Mucosa of rectum (tissue), 2 donors: ENCODE data around the gene PPM1L.
"Not testable (repeated sequence)": the region's sequence is repeated elsewhere in the genome, so short reads cannot be mapped to it uniquely, and the experiment has no call there.

Experiments
- H3K27ac ChIP-seq, 2 donors: one replicate each; pipeline ENCODE4 v1.7.0; 2013; ENCODE audit warnings: inconsistent platforms in 2 of 2, low read depth in 2 of 2, low read length in 2 of 2
- H3K27me3 ChIP-seq, 2 donors: one replicate each; pipeline ENCODE4 v1.7.0; 2013; ENCODE audit warnings: low read length in 2 of 2; ENCODE audit not compliant: control insufficient read depth in 2 of 2, insufficient read depth in 2 of 2
- H3K36me3 ChIP-seq, 2 donors: one replicate each; pipeline ENCODE4 v1.7.0; 2013; ENCODE audit warnings: low read length in 2 of 2; ENCODE audit not compliant: control insufficient read depth in 2 of 2, insufficient read depth in 2 of 2
- H3K4me1 ChIP-seq, 2 donors: one replicate each; pipeline ENCODE4 v1.7.0; 2013; ENCODE audit warnings: low read length in 2 of 2, mild to moderate bottlenecking in 1 of 2; ENCODE audit not compliant: control insufficient read depth in 2 of 2, insufficient read depth in 2 of 2
- H3K4me3 ChIP-seq, 2 donors: one replicate each; pipeline ENCODE4 v1.7.0; 2013; ENCODE audit warnings: low read length in 2 of 2
- H3K9ac ChIP-seq, 2 donors: one replicate each; pipeline ENCODE4 v1.7.0; 2013; ENCODE audit warnings: low read length in 2 of 2, low read depth in 1 of 2, mild to moderate bottlenecking in 1 of 2
- H3K9me3 ChIP-seq, 2 donors: one replicate each; pipeline ENCODE4 v1.7.0; 2013; ENCODE audit warnings: low read length in 2 of 2; ENCODE audit not compliant: control insufficient read depth in 2 of 2
- donor health status: healthy.
- donor health status: Normal muscosa, but diverticular disease.

The PPM1L gene

DNA sequence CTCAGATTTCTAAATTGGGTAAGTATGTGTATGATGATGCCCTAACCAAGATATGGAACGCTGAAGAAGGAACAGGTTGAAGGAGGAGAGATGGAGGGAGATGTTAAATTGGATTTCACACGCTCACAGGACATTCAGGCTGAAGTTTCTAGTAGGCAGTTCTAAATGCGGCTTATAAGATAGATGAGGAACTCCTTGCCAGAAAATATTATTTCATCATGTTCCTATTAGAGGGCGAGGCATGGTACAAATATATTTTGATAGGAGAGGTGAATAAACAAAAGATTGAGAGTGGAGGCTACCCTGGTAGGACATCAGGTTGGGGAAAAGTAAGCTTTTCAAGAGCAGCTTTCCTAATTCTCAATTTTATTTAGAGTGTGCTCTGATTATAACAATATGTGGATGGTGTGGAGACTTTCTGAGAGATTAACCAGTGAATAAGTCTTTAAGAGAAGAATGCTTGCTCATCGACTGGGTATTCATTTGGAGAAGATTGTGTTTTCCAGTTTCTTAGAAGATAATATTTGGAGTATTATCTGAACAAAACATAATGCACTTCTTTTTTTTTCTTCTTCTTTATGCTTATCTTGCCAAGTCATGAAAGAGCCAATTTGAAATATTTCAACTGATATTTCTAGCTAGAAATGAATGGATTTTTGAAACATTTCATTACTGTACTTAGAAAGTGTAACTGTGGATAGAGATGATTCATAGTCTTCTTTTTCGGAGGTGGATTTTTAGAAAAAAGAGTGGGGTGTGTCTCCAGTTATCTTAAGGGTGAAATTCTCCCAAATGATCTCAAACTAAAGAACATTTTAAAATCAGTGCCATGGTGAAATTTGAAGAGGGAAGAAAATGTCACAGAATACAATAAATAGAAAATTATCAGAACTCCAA is 260.6 kb downstream of the PPM1L start:
- no peaks in the 10 kb centered on the region for H3K36me3 ChIP-seq

DNA sequence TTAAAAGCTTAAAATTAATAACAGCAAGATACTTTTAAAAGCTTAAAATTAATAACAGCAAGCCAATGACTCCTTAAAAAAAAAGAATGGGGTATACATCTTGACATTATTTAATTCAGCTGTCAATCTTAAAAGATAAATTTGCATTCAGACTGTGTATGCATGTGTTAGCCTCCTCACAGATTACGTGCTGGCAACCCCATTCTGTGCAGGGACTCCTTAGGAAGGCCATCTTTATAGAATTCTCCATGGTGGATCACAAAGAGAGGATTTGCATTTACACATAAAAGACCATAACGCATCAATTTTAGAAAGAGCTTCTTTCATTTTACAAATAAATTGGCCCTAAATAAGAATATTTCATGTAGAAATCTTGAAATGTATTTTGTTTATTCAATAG is 261.9 kb downstream of the PPM1L start:
- Histone ChIP-seq H3K27me3 (no peaks in the 10 kb centered on the region), H3K9ac (no peak overlapping the region), H3K4me3 (no peak overlapping the region), H3K36me3 (no peaks in the 10 kb centered on the region), H3K9me3 (no peaks in the 10 kb centered on the region), H3K4me1 (no peaks in the 10 kb centered on the region), H3K27ac (no peak overlapping the region)

More for the DNA sequence above, 260.6 kb downstream of the PPM1L start:
- Histone ChIP-seq H3K27me3 (no peaks in the 10 kb centered on the region), H3K4me1 (no peaks in the 10 kb centered on the region), H3K27ac (no peak overlapping the region), H3K9me3 (no peaks in the 10 kb centered on the region), H3K4me3 (no peak overlapping the region), H3K9ac (no peak overlapping the region)

DNA sequence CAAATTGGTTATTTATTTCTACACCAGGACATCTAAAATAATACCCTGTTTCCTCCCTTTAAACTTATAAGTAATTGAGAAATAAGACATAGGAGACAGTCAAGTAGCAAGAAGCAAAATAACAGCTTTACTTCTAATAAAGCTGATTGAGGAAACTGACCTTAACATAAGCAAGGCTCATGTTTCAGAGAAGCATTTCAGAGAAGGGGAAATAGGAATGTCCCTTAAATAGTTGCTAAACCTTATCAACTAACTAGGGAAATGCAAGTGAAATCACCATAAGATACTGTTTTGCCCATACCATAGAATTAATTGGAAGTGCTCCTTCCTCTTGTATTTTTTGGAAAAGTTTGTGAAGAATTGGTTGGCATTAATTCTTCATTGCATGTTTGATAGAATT is 264.2 kb downstream of the PPM1L start:
- no peaks in the 10 kb centered on the region for H3K27me3 ChIP-seq
- H3K4me3 ChIP-seq: no peak overlapping the region
- no peaks in the 10 kb centered on the region for H3K9me3 ChIP-seq
- no peak overlapping the region for H3K9ac ChIP-seq
- no peak overlapping the region for H3K27ac ChIP-seq
- no peaks in the 10 kb centered on the region for H3K4me1 ChIP-seq
- H3K36me3 ChIP-seq: no peaks in the 10 kb centered on the region

DNA sequence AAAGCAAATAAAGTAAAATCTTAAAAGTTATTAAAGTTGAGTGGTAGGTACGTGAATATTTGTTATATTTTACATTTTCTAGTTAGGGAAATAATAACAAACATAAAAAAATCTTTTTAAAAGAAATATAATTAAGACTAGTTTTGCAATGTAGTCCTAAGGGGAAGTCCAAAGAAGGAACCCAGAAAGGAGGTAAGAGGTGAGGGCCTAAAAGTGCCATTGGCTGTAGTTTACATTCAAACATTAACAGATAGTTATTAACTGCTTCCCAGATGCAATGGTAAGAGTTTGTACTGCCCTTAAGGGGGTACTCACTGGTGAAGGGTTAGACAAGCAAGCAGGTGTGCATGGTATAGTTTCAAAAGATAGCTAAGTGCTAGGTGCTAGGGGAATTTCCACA is 269.9 kb downstream of the PPM1L start:
- Histone ChIP-seq H3K9ac (no peak overlapping the region), H3K27me3 (no peaks in the 10 kb centered on the region), H3K36me3 (no peaks in the 10 kb centered on the region), H3K4me3 (no peak overlapping the region), H3K9me3 (no peaks in the 10 kb centered on the region), H3K27ac (no peak overlapping the region), H3K4me1 (no peaks in the 10 kb centered on the region)

DNA sequence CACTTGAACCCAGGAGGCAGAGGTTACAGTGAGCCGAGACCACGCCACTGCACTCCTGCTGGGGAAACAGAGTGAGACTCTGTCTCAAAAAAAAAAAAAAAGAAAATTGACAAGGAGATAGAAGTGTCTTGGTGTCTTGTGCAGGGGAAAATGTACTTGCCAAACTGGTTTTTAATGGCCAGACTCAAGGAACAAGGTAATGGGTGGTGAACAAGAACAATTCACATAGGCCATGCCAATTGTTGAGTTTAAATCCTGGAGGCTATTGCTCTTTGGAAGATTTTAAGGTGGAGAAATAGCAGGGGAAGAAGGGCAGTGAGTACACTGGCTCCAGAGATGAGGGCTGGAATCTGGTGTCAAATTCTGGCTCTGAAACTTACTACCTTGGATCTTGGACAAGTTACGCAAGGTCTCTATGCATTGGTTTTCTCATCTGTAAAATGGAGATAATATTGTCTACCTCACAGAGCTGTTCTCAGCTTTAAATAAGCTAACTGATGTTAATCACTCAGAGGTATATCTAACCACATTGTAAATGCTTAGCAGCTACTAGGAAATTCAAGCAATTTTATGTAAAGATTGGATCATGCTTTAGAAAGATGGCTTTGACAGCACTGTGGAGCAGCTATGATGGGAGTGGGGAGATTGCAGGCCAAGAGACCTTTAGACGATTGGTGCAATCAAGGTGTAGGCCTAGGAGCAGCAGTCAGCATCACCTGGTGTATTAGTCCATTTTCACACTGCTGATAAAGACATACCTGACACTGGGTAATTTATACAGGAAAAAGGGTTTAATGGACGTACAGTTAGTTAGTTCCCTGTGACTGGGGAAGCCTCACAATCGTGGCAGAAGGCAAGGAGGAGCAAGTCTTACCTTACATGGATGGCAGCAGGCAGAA is 270.8 kb downstream of the PPM1L start:
- no peak overlapping the region for H3K27ac ChIP-seq
- no peaks in the 10 kb centered on the region for H3K9me3 ChIP-seq
- no peak overlapping the region for H3K4me3 ChIP-seq
- H3K9ac ChIP-seq: no peak overlapping the region
- no peaks in the 10 kb centered on the region for H3K4me1 ChIP-seq
- no peaks in the 10 kb centered on the region for H3K36me3 ChIP-seq
- H3K27me3 ChIP-seq: no peaks in the 10 kb centered on the region

- Histone ChIP-seq H3K9me3 (no peaks in the 10 kb centered on the region), H3K4me1 (no peaks in the 10 kb centered on the region), H3K27ac (no peak overlapping the region), H3K9ac (no peak overlapping the region), H3K4me3 (no peak overlapping the region), H3K27me3 (no peaks in the 10 kb centered on the region), H3K36me3 (no peaks in the 10 kb centered on the region)
These were observed 272.6 kb downstream of the PPM1L start for GRCh38 chr3:161028555-161029153.

- Histone ChIP-seq H3K9ac (no peak overlapping the region), H3K27ac (no peak overlapping the region), H3K4me3 (no peak overlapping the region), H3K27me3 (no peaks in the 10 kb centered on the region), H3K4me1 (no peaks in the 10 kb centered on the region), H3K9me3 (no peaks in the 10 kb centered on the region), H3K36me3 (no peaks in the 10 kb centered on the region)
These were observed 275.1 kb downstream of the PPM1L start for GRCh38 chr3:161031134-161031533.

- not testable (repeated sequence) for H3K4me1 ChIP-seq, H3K36me3 ChIP-seq, H3K27me3 ChIP-seq, H3K9me3 ChIP-seq, H3K9ac ChIP-seq, H3K4me3 ChIP-seq, H3K27ac ChIP-seq
These were observed 279.0 kb downstream of the PPM1L start for GRCh38 chr3:161034913-161035550.

DNA sequence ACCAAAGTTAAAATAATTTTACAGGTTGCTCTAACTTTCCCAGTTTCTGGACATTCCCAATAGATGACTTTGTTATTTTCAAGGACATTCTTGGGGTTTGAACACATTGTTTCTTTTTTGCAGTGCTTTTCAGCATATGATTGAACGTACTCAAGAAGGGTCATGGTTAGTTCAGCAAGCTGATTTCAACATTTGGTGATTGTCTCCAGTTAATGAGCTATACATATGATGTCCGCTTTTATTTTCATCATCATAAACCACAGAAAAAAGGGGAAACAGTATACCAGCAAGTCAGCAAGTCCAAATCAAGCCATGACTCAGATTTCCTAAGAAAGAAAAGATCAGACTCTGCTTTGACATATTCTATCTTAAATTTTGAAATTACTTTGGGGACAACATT is 279.7 kb downstream of the PPM1L start:
- Histone ChIP-seq H3K27ac (no peak overlapping the region), H3K9ac (no peak overlapping the region), H3K4me3 (no peak overlapping the region), H3K36me3 (no peaks in the 10 kb centered on the region), H3K4me1 (no peaks in the 10 kb centered on the region), H3K27me3 (no peaks in the 10 kb centered on the region), H3K9me3 (no peaks in the 10 kb centered on the region)
